ENCODE results near the gene MYO1D. TPM values are rescaled to one million over a fixed set of nuclear protein-coding genes. Genes with fewer than 3 reads are reported as not detected.

The MYO1D gene
- total RNA-seq (85.5 and 101 TPM in 2 replicates), polyA plus RNA-seq (34.8 and 37.8 TPM in 2 replicates), polyA minus RNA-seq (111 and 138 TPM in 2 replicates), Bru-seq, nascent RNA (percentile 85 among the genes with signal in this experiment), BruChase-seq, experiment 1, labeled RNA remaining after a 6-hour chase (percentile 81 among the genes with signal in this experiment), BruChase-seq, experiment 2, labeled RNA remaining after a 2-hour chase (percentile 82 among the genes with signal in this experiment)
- 56.3 and 56.6 TPM in 2 replicates for polyA plus RNA-seq (2011; cell fraction: cytosol; rRNA removed)
- 44.8 and 49.7 TPM in 2 replicates for polyA plus RNA-seq (2011; cell fraction: nucleus; rRNA removed)
- 69.7 and 82.3 TPM in 2 replicates for polyA plus RNA-seq (2012)
- not detected for polyA minus RNA-seq (2011; cell fraction: cytosol; rRNA and poly(A)+ RNA removed)
- polyA minus RNA-seq (2011; cell fraction: nucleus; rRNA and poly(A)+ RNA removed): 149 and 254 TPM in 2 replicates
- long read RNA-seq, full-length matches to known transcripts: 59 of 121 reads
- long read RNA-seq, partial matches to known transcripts: 16 of 121 reads
- long read RNA-seq, other reads (novel, unspliced or antisense): 46 of 121 reads

GRCh38 chr17:32876417-32877163, at the start of gene MYO1D:
MYO1D (minus strand) TSS chr17:32877124; CDS start chr17:32876872, 252 bp downstream.
- no peak for DNase-seq (ENCODE audit: low read depth, low spot score)
- ChIA-PET POLR2A (interaction anchor here (0.5 to 2.5 kb wide), 4 partner anchors 33 to 81 kb away, joined by 3 to 6 read pairs (median 4); no protein-coding TSS in a partner anchor), CTCF (interaction anchor here (0.8 to 9.1 kb wide), 52 partner anchors 9 to 874 kb away, joined by 3 to 420 read pairs (median 7); partner anchors contain the start of genes CDK5R1 and TMEM98)
- H3K27ac ChIP-seq (ENCODE audit: insufficient read depth, low read depth, low read length): peak within 1 kb of the TSS; percentile 77
- H3K4me1 ChIP-seq (ENCODE audit: control insufficient read depth, extremely low read depth, insufficient read depth, low read length): peaks cover 22% of the 10 kb centered on the region
- intact Hi-C loops (cut with micrococcal nuclease): loop anchor here (1.0 to 5.0 kb wide), 8 partner anchors 36 to 393 kb away; partner anchors contain the start of gene TMEM98
- H3K9me1 ChIP-seq (replicated peaks; ENCODE audit: control insufficient read depth, extremely low read depth, insufficient read depth, low read length): no peaks in the 10 kb centered on the region
- H3K9me3 ChIP-seq (replicated peaks; ENCODE audit: control insufficient read depth, insufficient read depth, low read length): no peaks in the 10 kb centered on the region
- H3K9ac ChIP-seq (replicated peaks; ENCODE audit: extremely low read depth, insufficient read depth, low read length): peak within 1 kb of the TSS; percentile 93
- no peaks in the 10 kb centered on the region for H4K20me1 ChIP-seq (replicated peaks; ENCODE audit: control insufficient read depth, extremely low read depth, insufficient read depth, low read length)
- peak within 1 kb of the TSS; percentile 100 for H2AFZ ChIP-seq (ENCODE audit: low read depth, low read length)
- peak within 1 kb of the TSS; percentile 98 for H3K4me2 ChIP-seq (ENCODE audit: insufficient read depth, low read length)
- dilution Hi-C loops (cut with MboI; ENCODE audit: extremely low pct_ligation_motif_present, low sequenced_read_pairs): no loop called here
- peaks cover 33% of the 10 kb centered on the region for H3K79me2 ChIP-seq (ENCODE audit: control insufficient read depth, insufficient read depth, low read length)
- H3K4me3 ChIP-seq (replicated peaks in 1 of 3; ENCODE audit: insufficient read depth in 1 of 3, low read depth in 1 of 3, low read length in 3 of 3): peak within 1 kb of the TSS; percentile 58 to 81 (median 72)
- no peak for FAIRE-seq
- TF ChIP-seq FOS (IDR thresholded peaks at IDR 0.05; ENCODE audit: borderline replicate concordance, insufficient read depth, low read length) (no peak), JUN (IDR thresholded peaks at IDR 0.05; ENCODE audit: borderline replicate concordance, insufficient read depth, insufficient read length, low read depth) (no peak), EZH2 (IDR thresholded peaks at IDR 0.05; ENCODE audit: borderline replicate concordance, low read depth, low read length, severe bottlenecking) (no peak), CTCF (IDR thresholded peaks at IDR 0.05; ENCODE audit: extremely low read depth in 1 of 2, insufficient read depth in 1 of 2, low read depth in 1 of 2, low read length in 2 of 2) (peak; percentile 29 to 51), MYC (IDR thresholded peaks at IDR 0.05; ENCODE audit: low read depth, low read length) (no peak), POLR2AphosphoS5 (IDR thresholded peaks at IDR 0.05; ENCODE audit: insufficient read depth, low read depth, low read length) (peak; percentile 77), GATA2 (IDR thresholded peaks at IDR 0.05; ENCODE audit: insufficient read depth, insufficient read length, low read depth, low read length) (no peak), POLR2A (IDR thresholded peaks at IDR 0.05; ENCODE audit: low read depth, low read length) (peak; percentile 66)
- TF ChIP-seq, protein P1, sequence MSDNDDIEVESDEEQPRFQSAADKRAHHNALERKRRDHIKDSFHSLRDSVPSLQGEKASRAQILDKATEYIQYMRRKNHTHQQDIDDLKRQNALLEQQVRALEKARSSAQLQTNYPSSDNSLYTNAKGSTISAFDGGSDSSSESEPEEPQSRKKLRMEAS (IDR thresholded peaks at IDR 0.05; ENCODE audit: insufficient read depth, insufficient read length): no peak
- H3K27me3 ChIP-seq (ENCODE audit: control insufficient read depth in 2 of 2, insufficient read depth in 2 of 2, low read length in 2 of 2): no peaks in the 10 kb centered on the region
- no TSS peak for BruUV-seq (replicated peaks)
- H3K36me3 ChIP-seq (ENCODE audit: control insufficient read depth in 2 of 2, extremely low read depth in 1 of 2, insufficient read depth in 2 of 2, low read length in 2 of 2): no peaks in the 10 kb centered on the region
